Stimulated activated CD4-positive, alpha-beta T cell treated with anti-CD3 and anti-CD28 coated beads, Interleukin-15, amount 100 ng/mL, for 24 hours (primary cell): ENCODE data around the gene PHF24.
"Not testable (repeated sequence)": the region's sequence is repeated elsewhere in the genome, so short reads cannot be mapped to it uniquely, and the experiment has no call there.

ENCODE experiments used
- DNase-seq: peaks from one replicate; pipeline ENCODE4 v3.0.0-alpha.2; 2020

The PHF24 gene

GRCh38 chr9:34998266-34998665, 40.2 kb downstream of the PHF24 start:
- no peak for DNase-seq

GRCh38 chr9:34999576-34999975, 41.5 kb downstream of the PHF24 start:
- DNase-seq: no peak

GRCh38 chr9:35000535-35001284, 42.6 kb downstream of the PHF24 start:
- no peak for DNase-seq

- no peak for DNase-seq
These were observed 43.2 kb downstream of the PHF24 start for GRCh38 chr9:35001285-35001677.

GRCh38 chr9:35001803-35002502, 43.9 kb downstream of the PHF24 start:
- no peak for DNase-seq

GRCh38 chr9:35002623-35003022, 44.5 kb downstream of the PHF24 start:
- DNase-seq: no peak

- DNase-seq: not testable (repeated sequence)
These were observed 46.2 kb downstream of the PHF24 start for GRCh38 chr9:35004299-35004698.

- DNase-seq: no peak
These were observed 52.4 kb downstream of the PHF24 start for GRCh38 chr9:35010351-35010958.

- DNase-seq: no peak
These were observed 56.4 kb downstream of the PHF24 start for GRCh38 chr9:35014517-35014916.

GRCh38 chr9:35023443-35023842, 65.4 kb downstream of the PHF24 start:
- DNase-seq: not testable (repeated sequence)

GRCh38 chr9:35026671-35027070, 68.6 kb downstream of the PHF24 start:
- DNase-seq: no peak

- DNase-seq: no peak
These were observed 69.3 kb downstream of the PHF24 start for GRCh38 chr9:35027374-35027773.

GRCh38 chr9:35027860-35028259, 69.8 kb downstream of the PHF24 start:
- no peak for DNase-seq

GRCh38 chr9:35028341-35028740, 70.3 kb downstream of the PHF24 start:
- no peak for DNase-seq

- no peak for DNase-seq
These were observed 71.2 kb downstream of the PHF24 start for GRCh38 chr9:35029241-35029640.

- DNase-seq: no peak
These were observed 71.8 kb downstream of the PHF24 start for GRCh38 chr9:35029852-35030251.
